Activated CD4-positive, alpha-beta memory T cell treated with anti-CD3 and anti-CD28 coated beads for 36 hours (primary cell): Measurements from ENCODE around the gene TPP1. TPM values are rescaled to one million over a fixed set of nuclear protein-coding genes. Genes with fewer than 3 reads are reported as not detected.
A peak's percentile ranks its signal among the peaks of the same experiment; 100 is the strongest.

Experiments used
- CTCF ChIA-PET: fragments of 350-600 bp; sonication (Branson Sonifier 250); formaldehyde crosslinking; loops from one replicate; lab custom pipeline; 2021; ENCODE audit warnings: antibody characterized with exemption, inconsistent platforms; lab: Charles Lee
- POLR2A ChIA-PET: fragments of 350-600 bp; sonication (Branson Sonifier 250); formaldehyde crosslinking; loops from one replicate; lab custom pipeline; 2021; ENCODE audit warnings: antibody characterized with exemption; lab: Charles Lee
- DNase-seq: peaks from one replicate; pipeline ENCODE4 v3.0.0-alpha.2; 2020
- H3K27ac Mint-ChIP-seq: one replicate; pipeline ENCODE4 v1.8.0; 2021; ENCODE audit warnings: mixed read lengths
- H3K27me3 Mint-ChIP-seq: one replicate; pipeline ENCODE4 v1.8.0; 2021; ENCODE audit warnings: mixed read lengths
- H3K36me3 Mint-ChIP-seq: one replicate; pipeline ENCODE4 v1.8.0; 2021; ENCODE audit warnings: mixed read lengths
- H3K4me1 Mint-ChIP-seq: one replicate; pipeline ENCODE4 v1.8.0; 2021; ENCODE audit warnings: low read depth, mixed read lengths
- H3K4me3 Mint-ChIP-seq: one replicate; pipeline ENCODE4 v1.8.0; 2021; ENCODE audit warnings: mild to moderate bottlenecking, mixed read lengths
- H3K9me3 Mint-ChIP-seq: one replicate; pipeline ENCODE4 v1.8.0; 2021; ENCODE audit warnings: mixed read lengths
- intact Hi-C: fragments of 100-400 bp; cut with micrococcal nuclease; formaldehyde crosslinking; loops from one replicate; pipeline ENCODE4 v1.15.1; 2023
- total RNA-seq, 2 experiments: library from RNA; stranded (reverse); gene quantifications; one replicate each; pipeline ENCODE4 v1.2.3, GENCODE V29; 2021

Gene TPP1
- total RNA-seq, 2 experiments from 2014 or later: 53.2 to 56.6 TPM

DNA sequence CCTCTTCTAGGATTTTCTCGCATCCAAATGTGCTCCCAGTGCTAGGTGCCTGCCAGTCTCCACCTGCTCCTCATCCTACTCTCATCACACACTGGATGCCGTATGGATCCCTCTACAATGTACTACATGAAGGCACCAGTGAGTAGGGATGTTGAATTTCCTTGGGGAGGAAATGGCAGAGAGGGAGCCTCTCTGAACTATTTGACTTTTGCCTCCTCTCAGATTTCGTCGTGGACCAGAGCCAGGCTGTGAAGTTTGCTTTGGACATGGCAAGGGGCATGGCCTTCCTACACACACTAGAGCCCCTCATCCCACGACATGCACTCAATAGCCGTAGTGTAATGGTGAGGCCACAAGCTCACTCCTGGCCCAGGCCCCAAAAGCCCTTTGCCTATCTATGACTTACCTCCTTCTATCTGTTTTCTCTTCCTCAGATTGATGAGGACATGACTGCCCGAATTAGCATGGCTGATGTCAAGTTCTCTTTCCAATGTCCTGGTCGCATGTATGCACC lies 9.7 kb downstream of the TPP1 start:
- Mint-ChIP-seq H3K4me1 (no peaks in the 10 kb centered on the region), H3K27ac (peak overlapping the region; percentile 55), H3K4me3 (no peak overlapping the region), H3K9me3 (no peaks in the 10 kb centered on the region), H3K36me3 (peaks cover 46% of the 10 kb centered on the region), H3K27me3 (no peaks in the 10 kb centered on the region)
- intact Hi-C loops: loop anchor here (5.0 to 10.0 kb wide), 2 partner anchors 372 to 1065 kb away; partner anchors contain the start of genes CNGA4 and CYB5R2
- no peak for DNase-seq
- POLR2A ChIA-PET: interaction anchor here (1.3 to 3.4 kb wide), 3 partner anchors 9 to 128 kb away, joined by 3 to 23 read pairs (median 4); partner anchors contain the start of genes ARFIP2, TIMM10B and TPP1
- CTCF ChIA-PET: interaction anchor here (1.1 to 2.2 kb wide), 3 partner anchors 9 to 78 kb away, joined by 6 to 8 read pairs (median 7); partner anchors contain the start of genes MRPL17 and TPP1

- Mint-ChIP-seq H3K27me3 (no peaks in the 10 kb centered on the region), H3K27ac (peak overlapping the region; percentile 36), H3K36me3 (peaks cover 46% of the 10 kb centered on the region), H3K4me1 (no peaks in the 10 kb centered on the region), H3K9me3 (no peaks in the 10 kb centered on the region), H3K4me3 (no peak overlapping the region)
- POLR2A ChIA-PET: interaction anchor here (1.3 to 3.4 kb wide), 3 partner anchors 9 to 127 kb away, joined by 3 to 23 read pairs (median 4); partner anchors contain the start of genes ARFIP2, TIMM10B and TPP1
- intact Hi-C loops: no loop called here
- CTCF ChIA-PET: interaction anchor here (0.9 to 2.2 kb wide), 4 partner anchors 10 to 77 kb away, joined by 3 to 8 read pairs (median 6); partner anchors contain the start of genes MRPL17 and TPP1
- DNase-seq: no peak
Observed at GRCh38 chr11:6608726-6609501, 10.3 kb downstream of the TPP1 start.

GRCh38 chr11:6608011-6608410 lies 11.2 kb downstream of the TPP1 start:
- no peak for DNase-seq

DNA sequence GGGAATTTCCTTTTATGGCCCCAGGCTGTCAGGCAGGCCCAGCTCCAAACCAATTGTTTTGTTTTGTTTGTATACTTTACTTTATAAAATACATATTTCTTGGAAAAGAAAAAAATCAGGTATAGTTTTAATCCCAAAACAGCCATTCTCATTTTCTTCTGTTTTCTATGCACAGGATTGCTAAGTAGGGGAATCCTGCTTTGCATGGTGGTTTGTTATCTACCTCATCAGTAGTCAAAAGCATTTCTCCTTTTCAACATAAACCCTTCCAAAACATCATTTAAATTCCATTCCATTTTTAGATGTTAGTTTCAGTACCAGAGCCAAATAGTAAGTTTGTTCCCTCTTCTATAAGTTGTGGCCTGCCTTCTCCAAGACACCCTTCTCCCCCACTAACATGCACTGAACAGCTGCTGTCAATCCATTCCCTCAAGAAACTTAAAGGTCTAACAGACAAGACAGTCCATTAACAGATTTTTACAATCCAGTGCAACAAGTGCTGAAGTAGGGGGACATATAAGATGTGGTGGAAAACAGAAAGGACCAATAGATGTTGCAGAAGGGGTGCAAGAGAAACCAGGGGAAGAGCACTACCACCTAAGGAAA lies 11.9 kb downstream of the TPP1 start:
- intact Hi-C loops: loop anchor here (1.0 to 2.0 kb wide), 2 partner anchors 128 to 193 kb away; no protein-coding TSS in a partner anchor
- H3K4me3 Mint-ChIP-seq: peak overlapping the region; percentile 40
- no peak for DNase-seq
- ChIA-PET CTCF (interaction anchor here (0.8 to 4.3 kb wide), 7 partner anchors 11 to 228 kb away, joined by 3 to 32 read pairs (median 6); partner anchors contain the start of genes MRPL17 and TPP1), POLR2A (interaction anchor here (0.9 to 3.4 kb wide), 3 partner anchors 11 to 76 kb away, joined by 3 to 23 read pairs (median 7); partner anchors contain the start of genes MRPL17 and TPP1)
- H3K27me3 Mint-ChIP-seq: no peaks in the 10 kb centered on the region
- H3K27ac Mint-ChIP-seq: no peak overlapping the region
- peaks cover 46% of the 10 kb centered on the region for H3K36me3 Mint-ChIP-seq
- H3K4me1 Mint-ChIP-seq: peaks cover 4% of the 10 kb centered on the region
- no peaks in the 10 kb centered on the region for H3K9me3 Mint-ChIP-seq

More at GRCh38 chr11:6608011-6608410, 11.2 kb downstream of the TPP1 start:
- H3K27ac Mint-ChIP-seq: no peak overlapping the region
- H3K36me3 Mint-ChIP-seq: peaks cover 46% of the 10 kb centered on the region
- H3K4me1 Mint-ChIP-seq: no peaks in the 10 kb centered on the region
- POLR2A ChIA-PET: interaction anchor here (0.9 to 3.4 kb wide), 5 partner anchors 8 to 127 kb away, joined by 3 to 23 read pairs (median 4); partner anchors contain the start of genes ARFIP2, MRPL17, TIMM10B and TPP1
- no peaks in the 10 kb centered on the region for H3K27me3 Mint-ChIP-seq
- H3K4me3 Mint-ChIP-seq: no peak overlapping the region
- CTCF ChIA-PET: interaction anchor here (0.9 to 2.2 kb wide), 5 partner anchors 11 to 229 kb away, joined by 3 to 8 read pairs (median 6); partner anchors contain the start of genes MRPL17 and TPP1
- H3K9me3 Mint-ChIP-seq: no peaks in the 10 kb centered on the region
- intact Hi-C loops: no loop called here

GRCh38 chr11:6606471-6607189 lies 12.6 kb downstream of the TPP1 start:
- Mint-ChIP-seq H3K4me3 (no peak overlapping the region), H3K27ac (no peak overlapping the region)
- intact Hi-C loops: loop anchor here (1.0 to 2.0 kb wide), 3 partner anchors 64 to 192 kb away; no protein-coding TSS in a partner anchor

DNA sequence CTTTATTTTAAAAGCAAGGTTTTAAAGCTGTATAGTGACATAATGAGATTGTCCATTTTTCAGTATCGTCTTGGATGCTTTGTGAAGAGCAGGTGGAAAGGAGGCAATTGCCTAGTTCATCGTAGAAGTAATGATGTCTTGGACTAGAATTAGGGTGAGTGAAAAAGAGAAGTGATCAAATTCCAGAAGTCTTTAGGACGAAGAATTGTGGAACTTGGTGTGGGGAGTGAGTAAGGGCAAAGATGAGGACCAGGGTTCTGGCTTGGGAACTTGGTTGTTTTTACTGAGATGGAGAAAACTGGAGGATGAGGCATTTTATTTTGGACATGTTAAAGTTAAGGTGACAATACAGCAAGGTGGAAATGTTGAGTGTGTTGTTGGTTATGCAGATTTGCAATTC lies 14.4 kb downstream of the TPP1 start:
- no peaks in the 10 kb centered on the region for H3K27me3 Mint-ChIP-seq
- CTCF ChIA-PET: interaction anchor here (1.0 to 4.3 kb wide), 14 partner anchors 7 to 225 kb away, joined by 3 to 36 read pairs (median 6); partner anchors contain the start of genes MRPL17, TAF10 and TPP1

More at GRCh38 chr11:6606471-6607189, 12.6 kb downstream of the TPP1 start:
- DNase-seq: peak; percentile 82
- no peaks in the 10 kb centered on the region for H3K9me3 Mint-ChIP-seq
- POLR2A ChIA-PET: interaction anchor here (1.9 to 3.4 kb wide), 2 partner anchors 12 to 77 kb away, joined by 7 to 23 read pairs; partner anchors contain the start of genes MRPL17 and TPP1
- H3K4me1 Mint-ChIP-seq: peaks cover 10% of the 10 kb centered on the region
- H3K36me3 Mint-ChIP-seq: peaks cover 46% of the 10 kb centered on the region
- no peaks in the 10 kb centered on the region for H3K27me3 Mint-ChIP-seq
- CTCF ChIA-PET: interaction anchor here (0.8 to 4.3 kb wide), 5 partner anchors 11 to 227 kb away, joined by 3 to 32 read pairs (median 6); partner anchors contain the start of gene MRPL17

GRCh38 chr11:6604081-6604626 lies 15.1 kb downstream of the TPP1 start:
- no peak overlapping the region for H3K27ac Mint-ChIP-seq
- CTCF ChIA-PET: interaction anchor here (1.0 to 4.3 kb wide), 14 partner anchors 8 to 225 kb away, joined by 3 to 36 read pairs (median 6); partner anchors contain the start of genes MRPL17, TAF10 and TPP1
- H3K36me3 Mint-ChIP-seq: peaks cover 32% of the 10 kb centered on the region
- no peak overlapping the region for H3K4me3 Mint-ChIP-seq
- peak; percentile 72 for DNase-seq
- intact Hi-C loops: loop anchor here (1.0 kb wide), 5 partner anchors 8 to 153 kb away; partner anchors contain the start of genes MRPL17 and TAF10
- POLR2A ChIA-PET: interaction anchor here (0.6 to 2.9 kb wide), 7 partner anchors 9 to 202 kb away, joined by 3 to 20 read pairs (median 4); partner anchors contain the start of genes ARFIP2, MRPL17, TIMM10B and TPP1
- H3K4me1 Mint-ChIP-seq: peaks cover 22% of the 10 kb centered on the region
- H3K27me3 Mint-ChIP-seq: no peaks in the 10 kb centered on the region
- no peaks in the 10 kb centered on the region for H3K9me3 Mint-ChIP-seq

More for the DNA sequence above, 14.4 kb downstream of the TPP1 start:
- POLR2A ChIA-PET: interaction anchor here (0.6 to 2.9 kb wide), 5 partner anchors 8 to 192 kb away, joined by 3 to 20 read pairs (median 4); partner anchors contain the start of genes ARFIP2, TIMM10B and TPP1
- Mint-ChIP-seq H3K36me3 (peaks cover 32% of the 10 kb centered on the region), H3K4me3 (no peak overlapping the region), H3K4me1 (peaks cover 15% of the 10 kb centered on the region), H3K9me3 (no peaks in the 10 kb centered on the region), H3K27ac (no peak overlapping the region)
- DNase-seq: no peak
- intact Hi-C loops: loop anchor here (1.0 kb wide), 5 partner anchors 8 to 153 kb away; partner anchors contain the start of genes MRPL17 and TAF10

DNA sequence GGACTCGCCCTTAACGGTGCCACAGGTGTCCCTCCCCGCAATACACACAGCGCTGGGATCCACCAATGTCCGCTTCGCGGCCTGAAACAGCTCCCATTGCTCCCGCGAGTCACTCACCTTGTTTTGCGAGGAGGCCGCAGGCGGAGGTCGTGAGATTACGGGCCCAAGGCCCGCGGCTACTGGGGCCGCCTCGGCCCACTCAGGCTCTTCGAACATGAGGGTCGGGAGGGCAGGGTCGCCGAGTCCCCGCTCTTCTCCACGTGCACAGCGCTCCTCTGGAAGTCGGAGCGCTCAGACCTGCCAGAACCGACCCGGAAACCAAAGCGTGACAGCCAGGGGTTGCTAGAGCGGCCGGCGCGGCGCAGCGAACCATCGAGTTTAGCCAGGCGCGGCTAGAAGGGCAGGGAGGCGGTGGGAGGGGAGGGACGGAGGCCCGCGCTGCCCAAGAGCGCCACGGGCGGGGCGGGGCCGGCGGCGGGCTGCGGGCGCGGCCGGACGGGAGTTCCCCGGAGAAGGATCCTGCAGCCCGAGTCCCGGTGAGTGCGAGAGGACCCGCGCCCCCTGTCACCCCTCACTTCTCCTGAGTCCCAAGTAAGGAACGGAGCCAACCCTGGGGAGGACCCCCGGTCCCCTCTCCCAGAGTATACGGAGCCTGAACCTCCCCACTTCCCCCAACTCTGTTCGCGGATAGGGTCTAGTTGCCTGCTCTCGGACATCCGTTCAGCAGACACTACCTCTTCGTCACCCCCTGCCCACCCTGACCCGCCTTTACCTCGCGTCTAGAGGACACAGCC lies 15.7 kb downstream of the TPP1 start, which contains the start of the genes ILK and RRP8:
ILK (plus strand) TSS at position 488 of the 794 bp plus-strand sequence. CDS start 498 bp downstream, outside the sequence.
RRP8 (minus strand) TSS at position 330 of the 794 bp plus-strand sequence; CDS start at position 216, 114 bp downstream.
- POLR2A ChIA-PET: interaction anchor here (0.6 to 2.9 kb wide), 5 partner anchors 9 to 201 kb away, joined by 3 to 20 read pairs (median 4); partner anchors contain the start of genes MRPL17 and TPP1
- peaks cover 32% of the 10 kb centered on the region for H3K36me3 Mint-ChIP-seq
- intact Hi-C loops: loop anchor here (1.0 to 2.0 kb wide), 7 partner anchors 9 to 154 kb away; partner anchors contain the start of genes ARFIP2, MRPL17, TAF10 and TIMM10B
- CTCF ChIA-PET: interaction anchor here (1.0 to 4.3 kb wide), 14 partner anchors 9 to 224 kb away, joined by 3 to 36 read pairs (median 6); partner anchors contain the start of genes MRPL17, TAF10 and TPP1
- no peaks in the 10 kb centered on the region for H3K9me3 Mint-ChIP-seq
- peaks cover 26% of the 10 kb centered on the region for H3K4me1 Mint-ChIP-seq
- DNase-seq: peak; percentile 93
- H3K27me3 Mint-ChIP-seq: no peaks in the 10 kb centered on the region
- no peak within 1 kb of the TSS for H3K27ac Mint-ChIP-seq
- H3K4me3 Mint-ChIP-seq: no peak within 1 kb of the TSS
